Fibroblast of lung (primary cell): ENCODE data around the gene ZNF157.

Experiments used
- EZH2 ChIP-seq: IDR thresholded peaks from 2 replicates; pipeline ENCODE4 v1.5.1; 2012; ENCODE audit warnings: low read length, control low read depth, mild to moderate bottlenecking; ENCODE audit errors: missing control alignments
- TF ChIP-seq, protein P1 (sequence below), 2 donors: IDR thresholded peaks in 1 of 2; conservative IDR thresholded peaks in 1 of 2; 1 replicate in 1 of 2; 2 replicates in 1 of 2; pipeline ENCODE4 v1.5.1; 2011 to 2012; ENCODE audit warnings: low read length in 2 of 2, control low read depth in 1 of 2, inconsistent platforms in 1 of 2, low read depth in 1 of 2, mild to moderate bottlenecking in 1 of 2

- TF ChIP-seq, protein P1, sequence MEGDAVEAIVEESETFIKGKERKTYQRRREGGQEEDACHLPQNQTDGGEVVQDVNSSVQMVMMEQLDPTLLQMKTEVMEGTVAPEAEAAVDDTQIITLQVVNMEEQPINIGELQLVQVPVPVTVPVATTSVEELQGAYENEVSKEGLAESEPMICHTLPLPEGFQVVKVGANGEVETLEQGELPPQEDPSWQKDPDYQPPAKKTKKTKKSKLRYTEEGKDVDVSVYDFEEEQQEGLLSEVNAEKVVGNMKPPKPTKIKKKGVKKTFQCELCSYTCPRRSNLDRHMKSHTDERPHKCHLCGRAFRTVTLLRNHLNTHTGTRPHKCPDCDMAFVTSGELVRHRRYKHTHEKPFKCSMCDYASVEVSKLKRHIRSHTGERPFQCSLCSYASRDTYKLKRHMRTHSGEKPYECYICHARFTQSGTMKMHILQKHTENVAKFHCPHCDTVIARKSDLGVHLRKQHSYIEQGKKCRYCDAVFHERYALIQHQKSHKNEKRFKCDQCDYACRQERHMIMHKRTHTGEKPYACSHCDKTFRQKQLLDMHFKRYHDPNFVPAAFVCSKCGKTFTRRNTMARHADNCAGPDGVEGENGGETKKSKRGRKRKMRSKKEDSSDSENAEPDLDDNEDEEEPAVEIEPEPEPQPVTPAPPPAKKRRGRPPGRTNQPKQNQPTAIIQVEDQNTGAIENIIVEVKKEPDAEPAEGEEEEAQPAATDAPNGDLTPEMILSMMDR (conservative IDR thresholded peaks at IDR 0.05 in 1 of 2, IDR thresholded peaks at IDR 0.05 in 1 of 2; ENCODE audit: low read depth in 1 of 2, low read length in 2 of 2), result no peak
- TF ChIP-seq EZH2, result no peak
Observed at GRCh38 chrX:47446971-47447370, 76.6 kb downstream of the ZNF157 start.
